HCT116 (cell line): Measurements from ENCODE around the gene POMT2.

Experiments used
- ATF3 ChIP-seq: IDR thresholded peaks from 2 replicates; pipeline ENCODE4 v1.6.1; 2012
- CEBPB ChIP-seq: IDR thresholded peaks from 2 replicates; pipeline ENCODE4 v1.6.1; 2012; ENCODE audit warnings: low read depth
- CTCF ChIP-seq, 3 experiments: fragments of 200-600 bp in 1 of 3; sonication (generic) in 1 of 3; IDR thresholded peaks in 2 of 3; conservative IDR thresholded peaks in 1 of 3; 2 replicates each; pipeline ENCODE4 v1.5.1; 2012 to 2017; ENCODE audit warnings: low read depth in 2 of 3, low read length in 2 of 3, antibody characterized with exemption in 1 of 3, borderline replicate concordance in 1 of 3, control low read depth in 1 of 3, mild to moderate bottlenecking in 1 of 3, mixed read lengths in 1 of 3, mixed run types in 1 of 3, moderate library complexity in 1 of 3; ENCODE audit not compliant: insufficient read depth in 1 of 3
- EZH2 ChIP-seq: fragments of 200-600 bp; sonication (generic); IDR thresholded peaks from 2 replicates; pipeline ENCODE4 v1.6.1; 2017; ENCODE audit warnings: antibody characterized with exemption, mixed run types
- JUND ChIP-seq: IDR thresholded peaks from 2 replicates; pipeline ENCODE4 v1.6.1; 2012
- POLR2AphosphoS5 ChIP-seq: IDR thresholded peaks from 2 replicates; pipeline ENCODE4 v1.6.1; 2011; ENCODE audit warnings: mild to moderate bottlenecking, low read depth, low read length, moderate library complexity
- ZNF274 ChIP-seq: fragments of 200-500 bp; sonication (Bioruptor generic); IDR thresholded peaks from 2 replicates; pipeline ENCODE4 v1.6.1; 2014; ENCODE audit warnings: mild to moderate bottlenecking, low read depth, low read length, inconsistent platforms

GRCh38 chr14:77279719-77280118 lies 41.0 kb downstream of the POMT2 start:
- no peak for TF ChIP-seq CTCF (IDR thresholded peaks at IDR 0.05 in 2 of 3, conservative IDR thresholded peaks at IDR 0.05 in 1 of 3; ENCODE audit: borderline replicate concordance in 1 of 3, insufficient read depth in 1 of 3, low read depth in 2 of 3, low read length in 2 of 3)
- no peak for TF ChIP-seq JUND
- TF ChIP-seq POLR2AphosphoS5: no peak
- no peak for TF ChIP-seq CEBPB
- no peak for TF ChIP-seq ATF3
- no peak for TF ChIP-seq EZH2
- TF ChIP-seq ZNF274: no peak
